ENCODE measurements around the gene COL8A1.
"Not testable (repeated sequence)": the region's sequence is repeated elsewhere in the genome, so short reads cannot be mapped to it uniquely, and the experiment has no call there.

COL8A1 gene

DNA sequence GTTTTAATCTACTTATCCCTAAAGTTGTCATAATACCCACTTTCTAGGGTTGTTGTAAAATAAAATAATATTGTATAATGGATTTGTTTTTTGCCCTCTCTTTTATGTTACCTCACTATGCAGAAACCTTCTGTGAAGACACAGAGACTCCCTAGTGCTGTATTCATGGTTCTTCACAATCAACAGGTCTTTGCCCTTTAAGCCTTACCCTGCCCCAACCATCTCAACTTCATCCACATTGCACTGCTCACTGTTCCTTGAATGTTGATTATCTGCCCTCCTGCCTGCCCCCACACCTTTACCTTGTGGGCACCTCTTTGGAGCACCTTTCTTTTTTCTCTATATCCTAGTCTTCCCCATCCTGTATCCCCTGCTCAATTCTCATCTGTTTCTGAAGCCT, 200.4 kb downstream of the COL8A1 start:
- DNase-seq (ENCODE audit: low spot score): no peak
- FAIRE-seq: no peak

DNA sequence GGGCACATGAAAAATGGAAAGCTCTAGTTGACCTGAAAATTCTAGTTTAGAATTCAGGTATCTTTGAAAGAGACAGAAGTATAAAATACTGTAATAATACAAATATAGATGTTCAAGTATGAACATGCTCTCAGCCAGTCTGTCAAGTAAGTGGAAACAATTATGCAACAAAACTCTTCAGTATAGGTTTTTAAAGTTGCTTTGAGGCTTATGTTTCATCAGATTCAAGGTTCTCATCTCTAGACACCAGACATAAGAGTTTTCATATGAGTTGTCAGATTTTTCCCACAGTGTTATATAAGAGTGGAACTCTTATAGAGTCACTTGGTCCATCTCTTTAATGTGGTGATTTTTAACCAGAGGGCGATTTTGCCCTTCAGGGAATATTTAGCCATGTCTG, 201.2 kb downstream of the COL8A1 start:
- FAIRE-seq (no peak), DNase-seq (ENCODE audit: low spot score) (no peak)

DNA sequence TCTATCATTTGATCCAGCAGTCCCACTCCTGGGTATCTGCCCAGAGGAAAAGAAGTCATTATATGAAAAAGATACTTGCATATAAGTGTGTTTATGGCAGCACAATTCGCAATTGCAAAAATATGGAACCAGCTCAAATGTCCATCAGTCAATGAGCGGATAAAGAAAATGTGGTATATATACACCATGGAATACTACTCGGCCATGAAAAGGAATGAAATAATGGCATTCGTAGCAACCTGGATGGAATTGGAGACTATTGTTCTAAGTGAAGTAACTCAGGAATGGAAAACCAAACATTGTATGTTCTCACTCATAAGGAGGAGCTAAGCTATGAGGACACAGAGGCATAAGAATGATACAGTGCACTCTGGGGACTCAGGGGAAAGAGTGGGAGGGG, 203.6 kb downstream of the COL8A1 start:
- not testable (repeated sequence) for FAIRE-seq; DNase-seq (ENCODE audit: low spot score)

DNA sequence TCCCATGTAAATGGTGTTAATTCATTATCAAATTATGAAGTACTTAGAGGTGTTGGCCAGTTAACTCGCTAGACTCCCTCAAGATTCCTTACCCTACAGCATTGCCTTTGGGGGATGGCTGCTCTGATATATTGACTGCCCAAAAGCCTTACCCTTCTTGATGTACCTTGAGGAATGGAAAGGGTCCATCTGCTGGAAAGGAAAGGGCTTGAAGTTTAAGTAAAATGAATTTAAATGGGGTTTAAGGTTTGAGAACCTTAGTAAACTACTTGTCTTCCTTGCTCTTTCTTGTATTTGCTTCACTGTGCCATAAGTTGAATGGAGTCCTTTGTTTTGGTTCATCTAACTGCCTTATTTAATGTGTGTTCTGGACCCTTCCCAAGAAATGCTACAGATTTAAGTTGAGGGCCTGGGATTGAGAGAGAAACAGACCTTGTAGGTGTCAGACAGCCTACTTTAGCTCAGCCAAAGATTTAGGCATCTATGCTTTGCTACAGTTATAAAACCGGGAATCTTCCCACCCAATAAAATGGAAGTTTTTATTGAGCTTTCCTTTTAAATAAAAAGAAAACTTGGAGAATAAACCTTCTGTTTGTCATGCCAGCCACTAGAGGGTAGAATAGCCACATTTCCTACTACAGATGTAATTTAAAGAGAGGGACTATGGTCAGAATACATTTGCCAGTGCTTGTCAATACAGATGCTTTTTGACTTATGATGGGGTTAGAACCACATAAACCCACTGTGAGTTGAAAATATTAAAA, 204.6 kb downstream of the COL8A1 start:
- DNase-seq (ENCODE audit: low spot score) (peak; percentile 57), FAIRE-seq (peak; percentile 81)

DNA sequence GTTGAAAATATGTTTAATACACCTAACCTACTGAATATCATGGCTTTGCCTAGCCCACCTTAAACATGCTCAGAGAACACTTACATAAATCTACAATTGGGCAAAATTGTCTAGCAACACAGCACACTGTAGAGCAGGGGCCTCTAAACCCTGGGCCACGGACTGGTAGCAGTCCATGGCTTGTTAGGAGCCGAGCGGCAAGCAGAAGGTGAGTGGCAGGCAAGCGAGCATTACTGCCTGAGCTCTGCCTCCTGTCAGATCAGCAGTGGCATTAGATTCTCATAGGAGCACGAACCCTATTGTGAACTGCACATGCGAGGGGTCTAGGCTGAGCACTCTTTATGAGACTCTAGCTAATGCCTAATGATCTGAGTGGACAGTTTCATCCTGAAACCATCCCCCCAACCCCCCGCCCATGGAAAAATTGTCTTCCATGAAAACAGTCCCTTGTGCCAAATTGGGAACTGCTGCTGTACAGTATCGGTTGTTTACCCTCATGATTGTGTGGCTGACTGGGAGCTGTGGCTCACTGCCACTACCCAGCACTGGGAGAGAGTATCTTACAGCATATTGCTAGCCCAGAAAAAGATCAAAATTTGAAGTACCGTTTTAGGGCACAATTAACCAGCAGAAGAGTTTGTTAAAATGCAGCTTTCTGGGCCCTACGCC, 205.3 kb downstream of the COL8A1 start:
- no peak for DNase-seq (ENCODE audit: low spot score)
- no peak for FAIRE-seq

DNA sequence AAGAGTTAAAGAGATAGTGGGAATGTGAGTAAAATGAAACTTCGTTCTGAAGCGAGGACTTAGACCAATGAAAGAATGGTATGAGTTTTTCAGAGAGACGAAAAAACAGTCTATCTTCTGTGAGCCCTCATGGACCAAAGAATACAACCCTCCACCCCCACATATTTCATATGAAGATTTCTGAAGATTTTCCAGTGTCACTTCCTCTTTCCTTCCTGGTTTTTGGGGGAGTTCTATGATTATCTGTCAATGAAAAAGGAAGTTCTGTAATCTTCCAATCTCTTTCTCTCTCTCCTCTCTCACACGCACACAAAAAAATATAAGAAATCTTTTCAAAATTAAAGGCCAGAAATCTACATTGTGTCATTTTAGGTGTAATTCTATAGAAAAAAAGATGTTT, 206.9 kb downstream of the COL8A1 start:
- FAIRE-seq (no peak), DNase-seq (ENCODE audit: low spot score) (no peak)

DNA sequence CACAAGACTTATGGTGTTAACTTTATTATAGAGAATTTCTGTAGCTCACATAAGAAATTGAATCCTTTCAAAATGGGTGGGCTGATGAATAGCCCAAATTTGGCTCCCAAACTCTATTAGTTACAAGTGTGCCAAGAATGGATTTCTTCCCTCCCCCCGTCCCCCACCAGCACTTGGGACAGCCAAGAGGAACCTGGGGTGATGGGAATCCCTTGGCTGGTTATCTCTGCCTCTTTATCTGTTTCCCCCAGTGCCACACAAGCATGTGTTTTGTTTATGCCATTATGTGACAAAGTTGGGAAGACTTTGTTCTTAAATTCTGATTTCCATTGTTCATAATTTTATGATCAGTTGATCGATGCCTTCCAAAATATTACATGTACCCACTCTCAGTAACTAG, 207.6 kb downstream of the COL8A1 start:
- no peak for DNase-seq (ENCODE audit: low spot score)
- no peak for FAIRE-seq

DNA sequence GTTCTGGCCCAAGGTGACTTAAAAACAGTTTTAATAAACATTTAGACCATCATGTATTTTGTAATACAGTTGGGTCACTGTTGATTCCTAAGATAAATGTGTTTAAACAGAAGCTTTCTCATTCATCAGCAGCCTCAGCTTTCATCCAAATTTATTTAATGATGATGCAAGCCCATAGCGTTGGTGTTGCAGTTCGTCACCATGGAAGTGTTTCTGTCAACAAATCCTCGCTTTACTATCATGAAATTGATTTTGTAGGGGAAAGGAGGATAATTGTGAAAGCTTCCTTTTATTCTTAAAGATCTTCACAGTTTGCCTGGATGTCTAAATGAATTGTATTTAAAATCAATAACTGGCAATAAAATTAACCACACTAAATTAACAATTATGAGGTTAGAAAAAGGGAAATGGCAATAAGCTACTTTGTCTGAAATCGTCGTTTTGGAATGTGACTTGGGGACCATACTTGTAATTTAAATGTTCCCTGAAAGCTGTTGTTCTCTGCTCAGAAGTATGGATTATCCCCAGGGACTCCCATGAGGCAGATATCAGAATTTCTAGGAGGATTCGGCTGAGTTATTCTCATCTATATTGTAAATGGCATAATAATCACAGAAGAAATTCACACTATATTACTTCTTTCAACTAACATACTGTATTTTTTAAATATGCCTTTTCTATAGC, 208.2 kb downstream of the COL8A1 start:
- DNase-seq (ENCODE audit: low spot score) (no peak), FAIRE-seq (no peak)

DNA sequence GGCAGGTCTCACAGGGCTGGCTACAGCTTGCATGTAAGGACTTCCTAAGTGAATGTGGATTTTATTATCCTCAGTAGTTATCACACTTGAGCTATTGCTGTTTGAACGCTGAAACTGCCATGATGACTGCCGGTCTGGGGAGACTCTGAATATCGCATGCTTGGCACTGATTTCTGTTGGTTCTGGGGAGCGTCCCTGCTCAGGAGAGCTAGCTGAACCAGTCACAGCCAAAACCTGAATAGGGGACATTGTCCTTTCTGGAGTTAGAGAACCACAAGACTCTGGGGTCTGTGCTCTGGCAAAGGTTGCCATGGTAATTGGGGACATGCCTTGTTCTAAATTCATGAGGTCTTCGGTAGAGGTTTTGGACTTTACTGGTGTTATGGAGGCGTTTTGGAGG, 210.0 kb downstream of the COL8A1 start:
- DNase-seq (ENCODE audit: low spot score): no peak
- no peak for FAIRE-seq

All from RCC 7860 (cell line).